GM20431 (cell line): ENCODE measurements around the gene TOX2.

Experiments
- in situ Hi-C: fragments of 300-500 bp; cut with MseI, MboI; formaldehyde crosslinking; loops from one replicate; pipeline ENCODE4 v1.15.0; 2020; ENCODE audit warnings: low sequenced_read_pairs; ENCODE audit not compliant: unreplicated experiment

The TOX2 gene

DNA sequence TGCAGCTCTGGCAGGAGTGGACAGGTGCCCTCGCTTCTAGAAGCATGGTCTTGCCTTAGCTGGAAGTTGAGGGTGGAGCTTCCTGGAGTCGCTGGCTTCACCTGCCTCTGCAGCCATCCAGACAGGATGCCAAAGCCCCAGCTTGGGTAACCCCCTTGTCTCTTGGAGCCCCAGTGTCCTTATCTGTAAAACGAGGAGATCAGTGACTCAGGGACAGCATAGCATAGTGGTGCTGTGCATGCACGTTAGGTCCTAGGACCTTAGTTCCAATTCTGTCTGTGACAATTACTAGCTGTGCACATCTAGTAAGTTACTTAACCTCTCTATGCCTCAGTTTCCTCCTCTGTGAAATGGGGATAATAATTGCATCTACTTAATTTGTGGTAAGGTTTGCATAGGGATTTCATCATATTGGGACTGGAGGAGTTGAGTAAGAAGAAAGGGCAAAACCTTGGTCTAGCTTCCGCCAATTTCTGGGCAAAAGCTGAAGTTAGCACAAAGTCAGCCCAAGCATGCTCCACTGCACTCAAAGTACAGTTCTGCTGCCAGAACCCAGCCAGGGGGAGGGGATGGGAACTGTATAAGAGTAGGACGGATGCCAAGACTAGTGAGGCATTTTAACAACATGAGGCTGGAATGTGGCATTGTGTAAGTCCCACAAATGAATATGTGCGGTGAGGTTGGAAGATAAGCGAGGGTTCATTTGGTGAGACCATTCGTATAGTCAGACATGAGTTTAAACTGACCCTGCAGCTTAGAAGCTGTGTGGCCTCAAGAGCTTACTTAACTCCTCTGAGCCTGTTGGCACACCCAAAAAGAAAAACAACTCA is 24.5 kb downstream of the TOX2 start:
- in situ Hi-C loops, result no loop called here

DNA sequence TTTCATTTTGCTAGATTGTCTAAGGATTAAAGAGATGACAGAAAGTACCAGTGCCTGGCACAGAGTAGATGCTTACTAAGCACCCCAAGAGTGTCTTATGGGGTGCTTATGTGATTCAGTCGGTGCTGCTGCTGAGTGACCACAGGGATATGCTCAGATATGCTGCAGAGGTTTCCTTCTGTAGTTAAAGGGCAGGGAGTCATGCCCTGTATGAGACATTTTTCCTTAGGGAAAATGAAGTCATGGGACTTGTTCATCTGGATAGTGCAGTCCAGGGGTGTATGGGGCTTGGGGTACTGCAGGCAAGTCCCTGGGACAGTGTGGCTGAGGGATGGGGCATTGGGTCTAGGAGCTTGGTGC is 25.1 kb downstream of the TOX2 start:
- in situ Hi-C loops, result no loop called here

- in situ Hi-C loops, result no loop called here
These were observed 26.0 kb downstream of the TOX2 start for GRCh38 chr20:43940518-43941225.

DNA sequence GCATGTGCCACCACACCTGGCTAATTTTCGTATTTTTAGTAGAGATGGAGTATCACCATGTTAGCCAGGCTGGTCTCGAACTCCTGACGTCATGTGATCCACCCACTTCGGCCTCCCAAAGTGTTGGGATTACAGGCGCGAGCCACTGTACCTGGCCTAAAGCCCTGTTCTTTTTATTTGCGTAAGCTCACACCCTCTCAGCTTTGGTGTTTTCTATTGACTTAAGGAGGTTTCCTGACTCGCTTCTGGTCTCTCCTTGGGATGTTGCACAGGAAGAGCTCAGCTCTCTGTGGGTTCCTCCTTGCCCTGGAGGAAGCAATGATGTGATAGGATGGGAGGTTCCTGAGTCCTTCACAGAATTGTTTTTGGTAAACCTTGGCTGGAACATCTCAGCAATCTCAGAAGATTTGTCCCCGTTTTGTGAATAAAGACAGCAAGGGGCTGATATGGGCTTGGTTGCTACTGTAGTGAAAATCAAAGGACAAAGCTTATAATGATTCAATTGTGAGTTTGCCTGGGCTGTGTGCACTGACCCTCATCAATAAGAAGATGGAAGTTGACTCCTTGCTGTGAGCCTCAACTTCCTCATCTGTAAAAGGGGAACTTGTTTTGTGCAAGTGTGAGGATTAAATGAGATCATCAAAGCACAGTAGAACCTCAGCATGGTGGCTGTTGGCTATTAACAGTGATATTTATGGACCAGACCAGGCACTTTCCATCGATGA is 27.0 kb downstream of the TOX2 start:
- in situ Hi-C loops, result no loop called here

DNA sequence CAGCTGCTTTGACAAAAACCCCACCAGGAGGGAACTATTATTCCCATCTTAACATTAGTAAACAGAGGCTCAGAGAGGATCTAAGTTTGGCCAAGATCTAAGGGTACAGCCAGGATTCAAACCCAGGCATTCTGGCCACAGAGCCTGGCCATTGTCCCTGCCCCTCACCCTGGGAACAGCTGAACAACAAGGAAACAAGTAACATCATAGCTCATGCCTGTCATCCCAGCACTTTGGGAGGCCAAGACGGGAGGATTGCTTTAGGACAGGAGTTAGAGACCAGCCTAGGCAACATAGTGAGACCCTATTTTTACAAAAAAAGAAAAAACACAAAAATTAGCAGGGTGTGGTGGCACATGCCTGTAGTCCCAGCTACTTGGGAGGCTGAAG is 27.5 kb downstream of the TOX2 start:
- in situ Hi-C loops, result no loop called here

DNA sequence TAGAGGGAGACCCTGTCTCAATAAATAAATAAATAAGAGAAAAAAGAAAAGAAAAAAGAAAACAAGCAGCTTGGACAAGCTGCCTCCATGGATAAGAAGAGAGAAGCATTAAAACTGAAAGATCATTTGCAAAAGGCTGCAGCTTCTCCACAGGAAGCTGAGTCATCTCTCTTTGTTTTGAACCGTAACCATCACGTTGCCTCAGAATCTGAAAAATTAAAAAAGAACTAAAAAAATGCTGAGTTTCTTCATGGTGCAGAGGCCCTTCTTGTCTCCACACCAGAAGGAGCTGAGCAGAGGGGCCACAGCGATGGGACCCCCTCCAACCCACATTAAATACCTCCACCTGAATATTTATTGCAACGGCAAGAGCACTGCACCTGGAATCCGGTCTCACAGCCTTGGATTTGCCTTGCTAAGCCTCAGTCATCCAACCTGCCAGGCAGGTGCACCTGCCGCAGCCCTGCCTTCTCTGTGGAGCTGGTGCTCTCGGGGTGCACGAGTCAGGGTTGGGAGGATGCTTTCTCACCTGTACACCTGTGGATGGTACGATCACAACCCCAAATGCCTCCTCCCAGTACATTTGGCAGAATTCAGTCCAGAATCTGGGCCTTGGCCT is 28.1 kb downstream of the TOX2 start:
- in situ Hi-C loops, result no loop called here

- in situ Hi-C loops, result no loop called here
These were observed 29.1 kb downstream of the TOX2 start for GRCh38 chr20:43943725-43944124.

GRCh38 chr20:43944653-43945235 is 30.1 kb downstream of the TOX2 start:
- in situ Hi-C loops, result no loop called here

- in situ Hi-C loops, result no loop called here
These were observed 30.9 kb downstream of the TOX2 start for GRCh38 chr20:43945391-43946205.

GRCh38 chr20:43946206-43946491 is 31.5 kb downstream of the TOX2 start:
- in situ Hi-C loops, result no loop called here

- in situ Hi-C loops, result no loop called here
These were observed 32.1 kb downstream of the TOX2 start for GRCh38 chr20:43946659-43947315.

- in situ Hi-C loops, result no loop called here
These were observed 32.7 kb downstream of the TOX2 start for GRCh38 chr20:43947316-43947710.

GRCh38 chr20:43948455-43948854 is 33.8 kb downstream of the TOX2 start:
- in situ Hi-C loops, result no loop called here

- in situ Hi-C loops, result no loop called here
These were observed 34.6 kb downstream of the TOX2 start for GRCh38 chr20:43949248-43949647.

GRCh38 chr20:43949741-43950618 is 35.3 kb downstream of the TOX2 start:
- in situ Hi-C loops, result no loop called here

- in situ Hi-C loops, result no loop called here
These were observed 39.4 kb downstream of the TOX2 start for GRCh38 chr20:43953919-43954592.

- in situ Hi-C loops, result no loop called here
These were observed 40.0 kb downstream of the TOX2 start for GRCh38 chr20:43954704-43955061.
